Measurements from ENCODE around the gene LRMDA.

- TF ChIP-seq TAF1 (IDR thresholded peaks at IDR 0.05; ENCODE audit: low read depth, low read length) (no peak), CTCF (IDR thresholded peaks at IDR 0.05; ENCODE audit: control extremely low read depth in 1 of 3, insufficient read depth in 1 of 3, low read depth in 1 of 3, low read length in 3 of 3) (no peak), TCF12 (IDR thresholded peaks at IDR 0.05; ENCODE audit: low read depth, low read length) (no peak), POLR2AphosphoS5 (IDR thresholded peaks at IDR 0.05; ENCODE audit: low read depth, low read length) (no peak), RFX5 (IDR thresholded peaks at IDR 0.05; ENCODE audit: borderline replicate concordance, low read depth, low read length) (no peak), ZNF274 (IDR thresholded peaks at IDR 0.05; ENCODE audit: borderline replicate concordance, extremely low read depth, low read length) (no peak), TEAD4 (IDR thresholded peaks at IDR 0.05; ENCODE audit: low read depth, low read length) (no peak), BACH1 (IDR thresholded peaks at IDR 0.05; ENCODE audit: low read length) (no peak)
Measured at GRCh38 chr10:75995720-75996119, 564.3 kb downstream of the LRMDA start.
